Measurements from ENCODE around the gene LZIC. TPM values are rescaled to one million over a fixed set of nuclear protein-coding genes. Genes with fewer than 3 reads are reported as not detected.

Gene LZIC
- total RNA-seq, 1 donor from 2014 or later = 29.1 TPM

DNA sequence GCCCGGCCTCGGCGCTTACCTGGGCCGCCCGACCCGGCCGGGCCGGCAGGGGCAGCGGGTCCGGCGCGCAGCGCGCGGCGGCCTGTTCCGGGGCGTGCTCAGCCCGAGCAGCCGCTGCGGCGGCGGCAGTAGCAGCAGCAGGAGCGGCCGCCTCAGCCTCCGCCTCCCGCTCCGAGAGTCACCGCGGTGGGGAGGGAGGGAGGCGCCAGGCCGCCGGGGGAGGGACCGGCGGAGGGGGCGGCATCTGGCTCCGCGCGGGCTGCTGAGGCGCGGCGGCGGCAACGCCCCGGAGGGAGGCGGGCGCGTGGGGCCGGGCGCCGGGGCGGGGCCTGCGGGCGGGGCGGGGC, 33.1 kb downstream of the LZIC start, which contains the start of gene CTNNBIP1:
Gene CTNNBIP1 (minus strand): TSS at position 194 of the 347 bp plus-strand sequence. CDS start 38,205 bp downstream, outside the sequence.
- no peak for DNase-seq

DNA sequence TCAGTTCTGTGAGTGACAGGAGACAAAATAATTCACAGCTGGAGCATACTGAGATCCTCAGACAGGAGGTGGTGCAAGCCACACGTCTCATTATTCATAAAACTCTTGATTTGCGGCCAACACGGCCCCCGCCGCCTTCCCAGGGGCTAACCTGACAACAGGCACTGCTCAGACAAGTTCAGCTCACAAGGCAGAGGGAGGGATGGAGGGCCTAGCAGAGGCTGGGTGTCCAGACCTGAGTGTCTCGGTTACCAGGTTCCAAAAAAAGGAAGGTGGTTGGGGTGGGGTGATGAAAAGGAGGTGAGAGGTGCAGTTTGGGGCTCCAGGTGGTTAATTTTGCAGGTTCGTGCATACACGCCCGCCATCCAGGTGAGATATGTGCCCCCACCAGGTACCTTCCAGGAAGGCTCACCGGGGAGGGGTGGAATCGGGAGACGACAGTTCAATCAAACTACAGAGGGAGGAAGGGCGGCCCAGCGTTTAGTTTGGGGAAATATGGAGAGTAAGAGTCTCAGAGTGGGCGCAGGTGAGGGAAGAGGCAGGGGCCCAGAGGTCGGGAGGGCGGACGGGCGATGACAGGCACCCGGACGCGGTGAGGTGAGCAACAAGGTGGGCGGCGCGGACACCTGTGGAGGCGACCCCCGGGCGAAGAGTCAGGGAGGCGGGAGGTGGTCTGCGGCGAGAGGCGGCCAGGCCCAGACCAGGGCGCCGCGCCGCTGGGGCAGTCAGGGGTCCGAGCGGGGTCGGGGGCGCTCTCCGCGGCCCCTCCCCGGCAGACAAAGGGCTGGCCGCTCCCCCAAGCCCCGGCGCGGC, 33.8 kb downstream of the LZIC start:
- peak; percentile 52 for DNase-seq

DNA sequence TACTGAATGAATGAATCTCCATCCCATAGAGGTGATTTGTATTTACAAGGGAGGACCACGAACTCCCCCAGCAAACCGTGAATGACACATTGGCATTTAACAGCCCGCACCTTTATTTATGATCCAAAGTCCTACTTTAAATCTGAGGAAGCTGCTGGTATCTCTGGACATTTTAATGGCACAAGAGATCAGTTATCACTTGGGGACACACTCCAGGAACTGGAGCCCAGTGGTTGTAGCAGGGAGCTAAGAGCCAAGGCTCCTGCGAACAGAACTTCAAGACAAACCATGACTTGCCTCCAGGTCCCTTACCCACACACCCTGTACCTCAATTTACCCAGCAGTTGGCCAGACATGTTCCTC, 34.3 kb downstream of the LZIC start:
- DNase-seq = no peak

DNA sequence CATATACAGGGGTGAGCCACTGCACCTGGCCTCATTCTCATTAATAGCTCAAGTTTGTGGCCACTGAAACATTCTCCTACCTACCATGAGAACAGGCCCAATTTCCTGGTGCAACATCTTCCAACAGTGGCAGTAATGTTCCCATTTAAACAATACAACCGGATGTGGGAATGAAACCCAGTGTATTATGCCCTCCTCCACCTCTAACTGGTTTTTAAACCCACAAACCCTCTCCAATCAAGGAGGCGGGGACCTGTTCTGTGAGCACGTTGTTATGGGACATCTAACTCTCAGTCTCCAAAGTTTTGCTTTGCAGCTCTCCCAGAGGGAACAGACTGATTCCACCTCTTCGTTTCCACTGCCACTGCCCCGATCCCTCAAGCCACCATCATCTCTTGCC, 35.8 kb downstream of the LZIC start:
- DNase-seq = peak; percentile 44

DNA sequence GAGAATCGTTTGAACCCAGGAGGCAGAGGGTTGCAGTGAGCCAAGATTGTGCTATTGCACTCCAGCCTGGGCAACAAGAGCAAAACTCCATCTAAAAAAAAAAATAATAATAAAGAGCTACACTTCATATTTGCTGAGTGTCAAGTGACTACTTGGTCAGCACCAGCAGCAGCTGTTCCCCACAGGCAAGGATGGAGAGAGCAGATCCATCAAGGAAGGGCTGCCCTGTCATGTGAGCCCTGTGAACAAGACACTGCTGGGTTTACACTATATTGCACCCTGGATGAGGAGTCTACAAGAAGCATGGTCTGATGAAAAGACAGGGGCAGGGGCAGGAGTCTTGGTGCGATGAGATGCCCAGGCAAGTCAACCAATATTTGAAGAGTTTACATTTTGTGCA, 36.7 kb downstream of the LZIC start:
- DNase-seq = no peak

DNA sequence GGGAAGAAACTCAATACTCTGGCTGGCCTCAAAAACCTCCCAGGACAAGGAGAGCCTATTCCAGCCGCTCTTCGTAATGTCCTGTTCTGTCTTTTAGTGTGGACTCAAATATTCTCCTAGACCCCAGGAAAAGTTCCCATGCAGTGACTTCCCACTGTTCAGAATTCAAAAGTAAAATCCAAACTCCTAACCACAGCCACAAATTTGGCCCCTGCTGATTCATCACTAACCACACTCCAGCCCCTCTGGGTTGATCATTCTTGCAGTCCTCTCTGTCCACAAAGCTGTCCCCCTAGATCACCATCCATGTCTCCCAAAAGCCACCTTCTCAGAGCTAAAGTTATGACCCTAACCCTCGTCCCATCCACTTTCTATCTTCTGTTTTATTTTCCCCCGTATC, 38.2 kb downstream of the LZIC start:
- DNase-seq = no peak

DNA sequence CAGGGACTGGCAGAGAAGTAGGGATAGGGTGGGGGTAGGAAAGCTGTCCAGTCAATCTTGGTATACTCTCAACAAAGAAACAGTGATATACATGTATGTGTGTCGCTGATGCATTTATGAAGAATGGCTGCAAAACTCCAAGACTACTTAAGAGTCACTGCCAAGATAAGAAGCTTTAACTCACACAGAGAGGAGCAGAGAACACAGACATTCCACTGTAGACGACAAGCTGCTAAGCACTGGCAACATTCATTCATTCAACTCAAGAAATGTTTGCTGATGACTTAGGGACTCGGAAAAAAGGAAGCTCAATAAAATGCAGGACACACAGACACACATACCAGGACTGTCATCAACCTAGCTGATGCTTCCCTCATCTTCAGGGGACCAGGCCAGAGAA, 38.6 kb downstream of the LZIC start:
- DNase-seq = no peak

DNA sequence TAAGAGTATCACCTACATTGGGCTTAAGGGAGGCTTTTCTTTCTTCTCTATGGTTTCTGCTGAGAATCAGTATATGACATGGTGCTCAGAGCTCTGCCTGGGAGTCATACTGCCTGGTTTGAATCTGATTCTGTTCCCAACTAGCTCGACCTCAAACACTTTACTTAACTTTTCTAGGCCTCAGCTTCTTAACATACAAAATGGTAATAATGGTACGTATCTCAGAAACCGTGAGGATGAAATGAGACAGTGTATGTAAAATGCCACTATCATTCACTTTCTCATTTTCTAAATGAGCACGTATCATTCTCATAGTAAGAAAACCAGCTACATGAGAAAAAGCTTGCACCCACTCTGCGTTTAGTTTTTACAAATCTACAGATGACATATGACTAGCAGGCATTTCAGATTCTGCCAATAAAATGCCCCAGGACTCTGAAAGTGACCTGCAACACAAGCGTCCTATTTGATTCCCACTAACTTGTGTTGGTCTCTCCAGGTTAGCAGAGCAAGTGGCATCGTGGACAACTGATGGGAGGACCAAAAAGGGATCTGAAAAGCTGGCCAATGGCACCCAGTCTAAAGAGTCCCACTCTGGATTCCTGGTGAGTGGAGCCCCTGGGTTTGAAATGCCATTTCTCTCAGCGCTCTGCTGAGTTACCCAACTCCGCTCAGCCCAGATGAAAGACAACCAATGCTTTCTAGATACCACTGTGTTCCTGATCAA, 39.2 kb downstream of the LZIC start:
- DNase-seq = no peak

DNA sequence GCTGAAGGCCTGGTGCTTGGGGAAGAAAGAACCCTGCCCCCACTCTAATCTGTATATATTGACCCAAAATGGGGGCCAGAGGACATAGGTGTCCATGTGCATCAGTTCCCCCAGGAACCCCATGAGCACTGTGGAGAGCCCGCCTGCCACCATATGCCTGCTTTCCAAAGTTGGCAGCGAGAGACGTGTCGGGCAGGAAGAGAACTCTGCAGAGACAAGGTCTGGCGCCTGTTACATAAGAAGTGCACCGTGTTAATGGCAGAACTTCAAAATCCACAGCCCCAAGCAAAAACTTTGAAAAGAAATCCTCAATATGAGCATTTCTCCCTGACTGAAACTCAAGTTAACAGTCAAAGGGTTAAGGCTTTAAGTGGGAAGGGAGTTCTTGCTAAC, 41.1 kb downstream of the LZIC start:
- no peak for DNase-seq

DNA sequence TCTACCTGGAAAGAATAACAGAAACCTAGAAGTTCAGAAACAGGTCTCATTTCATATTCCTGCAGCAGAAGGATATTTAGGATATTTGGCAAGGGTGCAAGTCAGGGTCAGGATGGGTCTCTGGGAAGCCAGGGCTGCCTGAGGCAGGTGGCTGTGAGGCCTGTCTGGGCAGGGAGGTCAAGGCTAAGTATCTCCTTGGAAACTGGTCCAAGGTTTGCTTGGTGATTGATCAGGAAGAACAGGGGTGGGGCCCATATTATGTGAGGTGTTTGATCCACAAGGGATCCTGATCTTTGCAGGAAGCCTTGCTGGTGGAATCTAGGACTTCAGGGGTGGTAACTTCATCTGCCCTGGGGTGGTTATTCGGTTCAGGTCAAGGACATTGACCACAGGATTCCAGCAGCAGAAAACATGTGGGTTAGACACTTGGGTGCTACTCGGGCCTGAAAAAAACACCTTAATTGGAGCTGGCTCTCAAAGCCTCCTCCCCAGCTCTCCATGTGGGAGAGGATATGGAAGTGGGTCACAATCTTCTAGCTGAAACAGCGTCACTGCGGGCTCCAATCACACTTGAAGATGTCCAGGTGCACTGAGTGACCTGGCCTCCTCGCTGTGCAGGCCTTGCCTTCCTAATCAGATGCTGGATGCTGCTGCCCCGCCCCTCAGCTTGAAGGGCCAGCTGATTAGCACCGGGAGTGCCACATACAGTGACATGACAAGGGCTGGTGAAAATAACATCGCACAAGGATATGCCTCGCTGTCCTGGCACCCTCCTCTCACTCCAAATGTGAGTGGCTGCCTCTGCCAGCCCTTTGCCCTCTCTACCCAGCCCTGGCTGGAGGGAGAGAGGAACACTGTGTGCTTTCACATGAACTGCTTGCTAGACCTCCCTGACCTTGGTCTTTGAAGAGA, 41.8 kb downstream of the LZIC start:
- no peak for DNase-seq

DNA sequence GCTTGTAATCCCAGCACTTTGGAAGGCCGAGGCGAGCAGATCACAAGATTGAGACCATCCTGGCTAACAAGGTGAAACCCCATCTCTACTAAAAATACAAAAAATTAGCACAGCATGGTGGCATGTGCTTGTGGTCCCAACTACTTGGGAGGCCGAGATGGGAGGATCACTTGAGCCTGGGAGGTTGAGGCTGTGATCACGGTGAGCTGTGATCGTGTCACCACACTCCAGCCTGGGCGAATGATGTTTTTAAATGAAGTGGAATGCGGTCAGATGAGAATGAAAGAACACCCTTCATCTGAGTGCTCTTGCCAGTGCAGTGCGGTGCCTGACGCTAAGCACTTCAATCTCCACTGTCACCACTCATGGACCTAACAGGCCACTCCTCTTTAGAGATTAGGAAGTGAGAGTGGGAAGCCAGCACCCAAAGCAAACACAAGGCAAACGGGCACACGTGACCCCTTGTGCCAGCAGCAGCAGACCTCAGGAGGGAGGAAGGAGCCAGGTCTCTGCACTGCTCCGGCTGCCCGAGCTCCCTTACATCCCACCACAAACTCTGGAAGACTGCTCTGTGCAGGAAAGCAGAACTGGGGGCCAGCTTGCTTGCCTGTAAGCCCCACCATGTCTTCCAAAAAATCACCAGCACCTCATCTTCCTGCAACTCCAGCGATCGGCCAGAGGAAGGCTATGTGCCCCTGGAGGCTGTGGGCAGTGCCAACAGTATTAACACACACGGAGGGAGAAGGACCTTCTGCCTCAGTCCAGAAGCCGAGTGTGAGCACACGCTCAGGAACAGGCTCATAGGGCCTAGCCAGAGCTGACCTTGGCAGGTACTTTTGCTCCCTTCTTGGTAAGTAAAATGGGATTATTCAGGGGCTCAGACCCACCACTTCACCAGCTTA, 42.8 kb downstream of the LZIC start:
- peak; percentile 55 for DNase-seq

DNA sequence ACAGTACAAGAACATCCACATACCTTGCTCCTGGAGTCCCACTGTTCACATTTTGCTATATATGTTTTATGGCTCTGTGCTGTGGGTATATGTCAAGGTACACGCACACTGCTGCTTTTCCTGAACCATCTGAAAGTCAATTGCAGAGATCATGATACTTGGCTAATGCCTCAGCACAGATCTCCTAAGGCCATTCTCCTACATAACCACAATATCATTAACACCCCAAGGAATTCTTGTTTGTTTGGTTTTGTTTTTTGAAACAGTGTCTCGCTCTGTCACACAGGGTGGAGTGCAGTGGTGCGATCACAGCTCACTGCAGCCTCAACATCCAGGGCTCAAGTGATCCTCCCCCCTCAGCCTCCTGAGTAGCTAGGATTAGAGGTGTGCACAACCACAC, 49.1 kb downstream of the LZIC start:
- no peak for DNase-seq

DNA sequence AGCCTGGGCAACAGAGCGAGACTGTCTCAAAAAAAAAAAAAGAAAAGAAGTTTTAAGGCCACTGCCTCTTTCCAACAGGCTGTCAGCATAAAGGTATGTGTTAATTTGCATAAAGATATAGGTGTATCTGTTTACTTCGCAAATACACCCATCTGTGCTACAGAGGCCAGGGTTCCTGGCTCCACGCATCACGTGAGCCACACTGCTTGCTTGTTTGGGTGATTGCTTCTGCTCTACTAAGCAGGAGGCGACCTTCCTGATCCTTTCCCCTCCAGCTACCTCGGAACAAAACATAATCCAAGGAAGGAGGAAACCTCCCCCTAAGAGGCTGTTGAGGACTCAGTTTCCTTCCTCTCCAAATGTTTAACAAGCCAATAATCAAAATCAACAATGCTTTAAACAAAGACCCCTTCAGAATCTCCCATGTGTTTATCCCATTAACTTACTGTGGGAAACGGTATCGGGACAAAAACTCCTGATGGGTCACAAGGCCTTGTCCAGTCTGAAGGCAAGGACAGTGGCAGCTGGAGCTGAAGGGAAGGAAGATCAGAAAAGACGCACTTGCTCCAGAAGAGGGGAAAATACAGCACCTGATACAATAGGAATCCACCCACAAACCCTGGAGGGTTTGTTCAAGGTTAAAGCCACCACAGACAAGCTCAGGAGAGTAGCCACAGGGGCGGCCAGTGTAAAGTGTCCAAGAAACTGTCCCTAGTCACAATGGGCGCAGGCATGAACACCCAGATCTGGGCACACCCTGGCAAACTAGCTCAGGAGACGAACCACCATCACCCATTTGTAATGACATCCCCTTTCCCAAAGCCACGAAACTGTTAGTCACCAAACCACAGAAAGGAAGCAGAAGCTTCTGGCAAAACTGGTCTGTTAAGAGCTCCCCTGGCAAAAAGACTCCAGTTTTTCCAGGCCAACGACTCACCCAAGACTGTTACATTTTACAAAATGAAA, 50.3 kb downstream of the LZIC start:
- peak; percentile 74 for DNase-seq

DNA sequence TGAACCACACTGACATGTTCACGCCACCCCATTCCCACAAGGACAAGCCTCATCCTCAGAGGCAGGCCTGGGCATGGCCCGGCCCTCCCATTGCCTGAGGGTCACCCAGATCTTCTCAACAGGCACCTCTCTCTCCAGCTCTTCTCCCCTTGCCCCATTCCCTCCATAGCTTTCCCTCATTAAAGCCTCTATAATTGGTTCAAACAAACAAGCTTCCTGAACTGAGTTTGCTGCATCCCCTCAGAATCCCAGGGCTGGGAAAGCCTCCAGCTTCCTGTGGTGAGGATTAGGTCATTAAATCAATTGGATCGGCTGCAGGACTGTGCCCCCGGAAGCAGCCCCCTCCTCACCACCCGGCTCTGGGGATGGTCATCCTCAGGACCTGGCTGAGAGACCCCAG, 52.0 kb downstream of the LZIC start:
- peak; percentile 61 for DNase-seq

DNA sequence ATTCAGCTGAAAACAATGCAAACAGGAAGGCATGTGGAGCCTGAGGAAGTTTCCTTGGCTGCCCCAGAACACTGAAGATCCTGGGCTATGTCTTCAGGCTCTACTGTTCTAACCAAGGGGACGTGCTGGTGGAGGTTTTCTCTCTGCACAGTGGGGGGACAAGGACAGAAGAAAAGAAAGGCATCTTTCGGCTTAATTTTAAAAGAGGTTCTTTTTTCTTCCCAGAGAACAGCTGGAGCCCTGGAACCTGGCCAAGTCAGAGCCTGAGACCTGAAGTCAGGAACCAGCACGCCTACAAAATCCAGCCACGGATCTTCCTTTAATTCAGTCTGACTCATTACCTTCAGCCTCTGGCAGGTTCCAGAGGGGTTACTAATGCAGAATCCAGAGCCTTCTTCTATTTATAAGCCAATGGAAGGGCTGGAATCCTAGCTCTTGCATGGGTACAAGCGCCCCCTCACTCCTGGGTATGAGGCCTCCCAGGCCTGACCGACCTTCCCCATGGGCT, 52.9 kb downstream of the LZIC start:
- peak; percentile 85 for DNase-seq

DNA sequence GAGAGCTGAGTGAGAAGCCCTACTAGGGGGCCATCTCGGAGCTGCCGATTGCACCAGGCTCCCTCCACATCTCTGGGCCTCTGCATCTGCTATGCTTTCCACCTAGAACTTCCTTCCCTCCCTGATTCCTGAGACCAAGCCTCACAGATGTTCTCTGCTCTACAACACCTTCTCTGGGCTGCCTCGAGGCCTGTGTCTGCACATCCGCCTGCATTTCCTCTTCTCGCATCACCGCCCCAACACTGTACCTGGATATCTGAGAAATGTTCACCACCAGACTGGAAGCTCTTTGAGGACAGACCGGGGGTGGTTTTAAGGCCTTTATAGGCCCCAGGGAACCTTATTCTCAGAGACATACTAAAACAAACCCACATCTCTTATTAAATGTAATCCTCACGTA, 53.8 kb downstream of the LZIC start:
- no peak for DNase-seq

DNA sequence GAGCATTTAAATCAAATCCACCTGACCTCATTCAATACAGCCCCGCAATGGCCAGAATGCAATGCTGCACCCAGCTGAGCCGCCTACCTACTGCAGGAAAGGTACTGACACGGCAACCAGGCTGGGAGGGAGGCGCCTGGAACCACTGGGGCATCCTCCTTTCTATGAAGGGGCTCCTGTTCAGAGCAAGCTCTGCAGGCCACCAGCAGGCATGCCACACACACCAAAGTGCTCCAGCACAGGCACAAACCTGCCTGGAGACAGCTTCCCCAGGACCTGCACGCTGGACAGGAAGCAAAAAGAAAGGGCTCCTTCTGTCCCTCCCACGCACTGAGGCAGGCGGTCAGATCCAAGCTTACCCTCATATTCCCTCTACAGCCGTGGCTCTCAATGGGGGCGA, 54.3 kb downstream of the LZIC start:
- no peak for DNase-seq

DNA sequence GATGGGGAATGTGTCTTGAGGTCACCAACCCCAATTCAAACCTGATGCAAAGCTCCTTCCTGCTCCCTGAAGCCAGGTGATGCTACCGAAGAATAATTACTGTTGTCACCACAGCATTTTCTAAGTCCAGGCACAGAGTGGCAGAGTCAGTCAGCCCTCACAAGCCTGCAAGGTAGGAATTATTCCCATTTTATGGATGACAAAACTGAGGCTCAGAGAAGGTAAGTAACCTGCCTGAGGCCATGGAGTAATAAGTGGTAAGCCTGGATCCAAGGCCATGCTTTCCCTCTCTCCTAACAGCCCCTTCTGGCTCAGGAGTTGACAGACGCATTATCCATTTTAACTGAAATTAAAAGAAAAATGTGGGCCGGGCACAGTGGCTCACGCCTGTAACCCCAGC, 56.1 kb downstream of the LZIC start:
- no peak for DNase-seq

DNA sequence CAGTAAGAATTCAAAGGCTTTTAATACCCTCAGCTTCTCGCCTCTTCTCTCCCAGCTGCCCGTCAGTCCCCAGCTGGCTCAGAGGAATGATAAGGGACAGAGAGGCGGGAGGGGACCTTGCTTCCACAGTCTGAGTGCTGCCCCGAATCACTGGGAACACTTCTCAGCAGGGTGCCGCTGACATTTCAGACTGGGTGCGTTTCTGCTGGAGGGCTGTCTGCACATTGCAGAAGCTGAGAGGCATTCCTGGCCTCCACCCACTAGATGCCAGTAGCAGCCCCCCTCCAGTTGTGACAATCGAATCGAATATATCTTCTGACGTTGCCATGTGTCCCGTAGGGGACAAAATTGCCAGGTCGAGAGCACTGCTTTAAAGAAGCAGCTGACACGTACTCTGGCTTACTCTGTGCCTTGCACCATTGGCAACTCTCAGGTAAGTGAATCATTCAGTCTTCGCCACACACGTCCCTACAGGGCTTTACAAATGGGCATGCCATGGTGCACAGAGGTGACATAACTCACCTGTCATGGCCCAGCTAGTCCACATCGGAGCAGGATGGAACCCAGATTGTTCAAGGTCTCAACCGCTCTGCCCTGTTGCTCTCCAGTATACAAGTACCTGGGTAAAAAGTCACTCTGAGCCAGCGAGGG, 57.0 kb downstream of the LZIC start:
- no peak for DNase-seq

DNA sequence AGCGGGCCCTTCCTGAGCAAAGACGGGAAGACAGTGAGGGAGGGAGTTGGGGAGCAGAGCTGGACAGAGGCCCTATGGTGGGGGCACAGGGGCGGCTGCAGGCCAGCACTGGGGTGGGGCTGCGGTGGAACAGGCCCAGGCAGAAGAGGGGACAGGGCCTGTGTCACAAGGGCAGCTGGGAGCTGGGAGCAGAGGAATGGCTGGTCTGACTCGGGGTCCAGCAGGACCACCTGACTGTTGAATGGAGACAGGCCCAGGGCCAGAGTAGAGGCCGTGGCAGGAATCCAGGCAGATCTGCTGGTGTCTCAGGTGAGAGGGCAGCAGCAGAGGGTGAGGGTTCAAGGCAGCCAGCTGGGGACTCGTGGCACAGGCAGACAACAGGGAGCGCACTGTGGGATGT, 58.4 kb downstream of the LZIC start:
- DNase-seq = no peak
